ENCODE measurements around the gene KCNMA1. TPM values are rescaled to one million over a fixed set of nuclear protein-coding genes. Genes with fewer than 3 reads are reported as not detected.

The KCNMA1 gene
- total RNA-seq, 3 donors from 2014 or later: 13.6 to 37.8 (median 15.1) TPM

DNA sequence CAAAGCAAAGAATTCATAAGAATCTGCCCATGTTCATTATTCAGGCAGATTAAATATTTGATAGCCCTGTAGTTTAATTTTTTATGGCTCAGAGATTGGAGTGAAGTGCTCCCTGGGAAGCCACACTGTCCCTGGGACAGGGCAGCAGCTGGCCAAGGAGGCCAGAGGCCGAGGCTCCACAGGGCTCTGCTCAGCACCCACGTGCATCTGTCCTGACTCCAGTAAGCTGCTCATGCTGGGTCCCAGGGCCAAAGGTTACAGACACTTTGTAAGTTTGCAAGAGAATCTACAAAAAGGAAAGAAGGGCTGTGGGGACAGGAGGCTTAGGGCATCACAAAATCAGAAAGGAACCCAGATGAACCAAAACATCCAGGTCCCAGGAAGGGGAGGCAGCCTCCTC is 155.5 kb downstream of the KCNMA1 start:
- no peak for TF ChIP-seq POLR2AphosphoS5 (IDR thresholded peaks at IDR 0.05)
- no peak for TF ChIP-seq POLR2A (IDR thresholded peaks at IDR 0.05)
- TF ChIP-seq, protein P1, sequence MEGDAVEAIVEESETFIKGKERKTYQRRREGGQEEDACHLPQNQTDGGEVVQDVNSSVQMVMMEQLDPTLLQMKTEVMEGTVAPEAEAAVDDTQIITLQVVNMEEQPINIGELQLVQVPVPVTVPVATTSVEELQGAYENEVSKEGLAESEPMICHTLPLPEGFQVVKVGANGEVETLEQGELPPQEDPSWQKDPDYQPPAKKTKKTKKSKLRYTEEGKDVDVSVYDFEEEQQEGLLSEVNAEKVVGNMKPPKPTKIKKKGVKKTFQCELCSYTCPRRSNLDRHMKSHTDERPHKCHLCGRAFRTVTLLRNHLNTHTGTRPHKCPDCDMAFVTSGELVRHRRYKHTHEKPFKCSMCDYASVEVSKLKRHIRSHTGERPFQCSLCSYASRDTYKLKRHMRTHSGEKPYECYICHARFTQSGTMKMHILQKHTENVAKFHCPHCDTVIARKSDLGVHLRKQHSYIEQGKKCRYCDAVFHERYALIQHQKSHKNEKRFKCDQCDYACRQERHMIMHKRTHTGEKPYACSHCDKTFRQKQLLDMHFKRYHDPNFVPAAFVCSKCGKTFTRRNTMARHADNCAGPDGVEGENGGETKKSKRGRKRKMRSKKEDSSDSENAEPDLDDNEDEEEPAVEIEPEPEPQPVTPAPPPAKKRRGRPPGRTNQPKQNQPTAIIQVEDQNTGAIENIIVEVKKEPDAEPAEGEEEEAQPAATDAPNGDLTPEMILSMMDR (IDR thresholded peaks at IDR 0.05): no peak
- Histone ChIP-seq H3K27ac (no peak overlapping the region), H3K36me3 (no peaks in the 10 kb centered on the region), H3K27me3 (no peaks in the 10 kb centered on the region), H3K4me1 (no peaks in the 10 kb centered on the region), H3K9me3 (no peaks in the 10 kb centered on the region), H3K4me3 (no peak overlapping the region)
- intact Hi-C loops (cut with DNase I; ENCODE audit: low total_unique reads): no loop called here
- DNase-seq (ENCODE audit: low spot score in 2 of 2): no peak

DNA sequence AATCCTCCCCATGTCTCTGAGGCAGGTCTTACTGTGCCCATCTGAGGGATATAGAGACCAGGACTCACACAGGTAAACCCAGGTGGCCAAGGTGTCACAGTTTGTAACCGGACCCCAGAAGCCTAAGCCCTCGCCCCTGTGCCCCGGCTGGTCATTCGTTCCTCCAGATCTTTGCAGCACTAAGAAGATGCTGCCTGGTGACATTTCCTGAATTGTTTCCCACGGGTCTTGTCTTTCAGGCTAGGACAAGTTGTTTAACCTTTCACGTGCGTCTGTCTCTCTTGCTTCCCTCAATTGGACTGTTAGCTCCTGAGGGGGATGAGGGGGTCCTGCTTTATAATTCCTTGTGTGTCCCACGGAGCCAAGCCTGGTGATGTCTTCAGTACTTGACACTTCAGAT is 158.0 kb downstream of the KCNMA1 start:
- TF ChIP-seq POLR2A (IDR thresholded peaks at IDR 0.05): no peak
- TF ChIP-seq POLR2AphosphoS5 (IDR thresholded peaks at IDR 0.05): no peak
- TF ChIP-seq, protein P1 (IDR thresholded peaks at IDR 0.05): no peak
- Histone ChIP-seq H3K27ac (no peak overlapping the region), H3K9me3 (no peaks in the 10 kb centered on the region), H3K4me3 (no peak overlapping the region), H3K27me3 (no peaks in the 10 kb centered on the region), H3K36me3 (no peaks in the 10 kb centered on the region), H3K4me1 (no peaks in the 10 kb centered on the region)
- intact Hi-C loops (cut with DNase I; ENCODE audit: low total_unique reads): no loop called here
- no peak for DNase-seq (ENCODE audit: low spot score in 2 of 2)

DNA sequence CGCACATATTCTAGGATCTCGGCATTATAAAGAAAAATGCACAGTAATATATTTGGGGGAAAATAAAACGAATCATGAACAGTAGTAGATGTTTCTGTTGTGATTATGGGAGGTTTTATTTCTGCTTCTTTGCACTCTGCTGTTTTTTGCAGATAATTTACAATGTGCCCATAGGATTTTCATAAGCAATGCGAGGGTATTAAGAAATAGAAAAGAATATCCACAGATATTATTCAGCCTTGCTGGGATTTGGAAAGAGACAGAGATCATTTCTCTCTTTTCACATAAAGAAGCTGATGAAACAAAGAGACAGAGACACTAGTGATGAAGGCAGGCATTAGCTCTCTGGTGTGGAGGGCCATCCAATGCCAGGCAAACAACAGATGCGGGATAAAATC is 158.6 kb downstream of the KCNMA1 start:
- Histone ChIP-seq H3K4me3 (no peak overlapping the region), H3K36me3 (no peaks in the 10 kb centered on the region), H3K4me1 (no peaks in the 10 kb centered on the region), H3K9me3 (no peaks in the 10 kb centered on the region), H3K27ac (no peak overlapping the region), H3K27me3 (no peaks in the 10 kb centered on the region)
- no peak for DNase-seq (ENCODE audit: low spot score in 2 of 2)
- no peak for TF ChIP-seq POLR2AphosphoS5 (IDR thresholded peaks at IDR 0.05)
- TF ChIP-seq, protein P1 (IDR thresholded peaks at IDR 0.05): no peak
- TF ChIP-seq POLR2A (IDR thresholded peaks at IDR 0.05): no peak
- intact Hi-C loops (cut with DNase I; ENCODE audit: low total_unique reads): no loop called here

DNA sequence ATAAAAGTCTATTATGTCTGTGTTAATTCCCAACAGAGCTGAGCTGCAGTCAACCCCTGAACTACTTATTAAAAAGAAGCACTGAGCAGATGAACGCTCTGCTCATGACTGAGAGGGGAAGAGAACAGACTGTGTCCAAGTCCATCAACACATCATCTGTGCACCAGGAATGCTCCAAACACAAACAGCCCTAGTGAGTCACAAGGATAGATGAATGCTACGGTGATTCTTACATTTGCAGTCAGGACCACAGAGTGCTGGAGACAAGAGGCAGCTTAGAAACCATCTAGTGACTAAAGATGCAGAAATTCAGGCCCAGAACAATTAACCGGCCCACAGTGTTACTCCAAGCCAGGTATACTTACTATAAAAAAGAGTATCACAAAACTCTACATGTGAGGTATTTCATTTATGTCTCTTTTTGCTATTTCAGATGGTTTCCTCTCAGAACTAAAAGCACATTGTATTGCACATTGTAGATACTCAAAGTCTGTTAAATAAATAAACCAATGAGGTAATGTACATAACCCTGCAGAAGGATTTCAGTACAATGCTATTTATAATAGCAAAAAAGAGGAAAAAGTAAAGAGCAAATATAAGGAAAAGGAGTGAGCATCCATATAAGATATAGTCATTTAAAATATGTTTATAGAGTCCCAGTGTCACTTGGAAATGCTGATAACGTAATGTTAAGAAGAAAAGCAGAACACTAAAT is 159.2 kb downstream of the KCNMA1 start:
- H3K27ac ChIP-seq: no peak overlapping the region

DNA sequence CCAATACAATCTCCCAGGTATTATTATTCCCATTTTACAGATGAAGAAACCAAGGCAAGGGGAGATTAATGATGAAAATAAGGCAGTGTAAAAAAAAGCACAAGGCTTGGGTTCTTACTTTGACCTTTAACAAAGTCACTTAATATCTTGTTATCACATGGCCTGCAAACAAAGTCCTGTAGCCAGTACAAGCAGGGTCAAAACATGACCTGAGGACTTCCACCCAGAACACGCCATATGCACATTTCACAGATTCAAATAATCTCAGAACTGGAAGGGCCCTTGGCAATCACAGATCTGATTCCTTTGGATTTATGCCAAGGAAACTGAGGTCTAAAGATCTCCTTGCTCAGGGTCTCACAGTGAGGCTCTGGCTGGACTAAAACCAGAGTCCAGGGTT is 162.1 kb downstream of the KCNMA1 start:
- Histone ChIP-seq H3K4me1 (no peaks in the 10 kb centered on the region), H3K27me3 (no peaks in the 10 kb centered on the region), H3K4me3 (no peak overlapping the region), H3K36me3 (no peaks in the 10 kb centered on the region), H3K27ac (no peak overlapping the region), H3K9me3 (no peaks in the 10 kb centered on the region)
- TF ChIP-seq POLR2AphosphoS5 (IDR thresholded peaks at IDR 0.05) (no peak), POLR2A (IDR thresholded peaks at IDR 0.05) (no peak)
- TF ChIP-seq, protein P1 (IDR thresholded peaks at IDR 0.05): no peak
- intact Hi-C loops (cut with DNase I; ENCODE audit: low total_unique reads): no loop called here
- no peak for DNase-seq (ENCODE audit: low spot score in 2 of 2)

More for the DNA sequence above, 159.2 kb downstream of the KCNMA1 start:
- DNase-seq (ENCODE audit: low spot score in 2 of 2): no peak
- Histone ChIP-seq H3K4me1 (no peaks in the 10 kb centered on the region), H3K4me3 (no peak overlapping the region), H3K36me3 (no peaks in the 10 kb centered on the region), H3K9me3 (no peaks in the 10 kb centered on the region), H3K27me3 (no peaks in the 10 kb centered on the region)
- TF ChIP-seq, protein P1 (IDR thresholded peaks at IDR 0.05): no peak
- TF ChIP-seq POLR2AphosphoS5 (IDR thresholded peaks at IDR 0.05) (no peak), POLR2A (IDR thresholded peaks at IDR 0.05) (no peak)
- intact Hi-C loops (cut with DNase I; ENCODE audit: low total_unique reads): no loop called here
